ENCODE measurements around the gene ARHGEF7.

GRCh38 chr13:111183087-111183645 lies 68.1 kb downstream of the ARHGEF7 start:
- TF ChIP-seq, protein P1, sequence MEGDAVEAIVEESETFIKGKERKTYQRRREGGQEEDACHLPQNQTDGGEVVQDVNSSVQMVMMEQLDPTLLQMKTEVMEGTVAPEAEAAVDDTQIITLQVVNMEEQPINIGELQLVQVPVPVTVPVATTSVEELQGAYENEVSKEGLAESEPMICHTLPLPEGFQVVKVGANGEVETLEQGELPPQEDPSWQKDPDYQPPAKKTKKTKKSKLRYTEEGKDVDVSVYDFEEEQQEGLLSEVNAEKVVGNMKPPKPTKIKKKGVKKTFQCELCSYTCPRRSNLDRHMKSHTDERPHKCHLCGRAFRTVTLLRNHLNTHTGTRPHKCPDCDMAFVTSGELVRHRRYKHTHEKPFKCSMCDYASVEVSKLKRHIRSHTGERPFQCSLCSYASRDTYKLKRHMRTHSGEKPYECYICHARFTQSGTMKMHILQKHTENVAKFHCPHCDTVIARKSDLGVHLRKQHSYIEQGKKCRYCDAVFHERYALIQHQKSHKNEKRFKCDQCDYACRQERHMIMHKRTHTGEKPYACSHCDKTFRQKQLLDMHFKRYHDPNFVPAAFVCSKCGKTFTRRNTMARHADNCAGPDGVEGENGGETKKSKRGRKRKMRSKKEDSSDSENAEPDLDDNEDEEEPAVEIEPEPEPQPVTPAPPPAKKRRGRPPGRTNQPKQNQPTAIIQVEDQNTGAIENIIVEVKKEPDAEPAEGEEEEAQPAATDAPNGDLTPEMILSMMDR (IDR thresholded peaks at IDR 0.05), result no peak
- no peak for TF ChIP-seq POLR2A (IDR thresholded peaks at IDR 0.05)

Measured in lower leg skin (tissue), 3 donors.